Parathyroid adenoma (tissue), 2 donors: ENCODE data around the gene CRYGC.

Source experiments
- H2AFZ ChIP-seq: fragments of 300-600 bp; sonication (generic); one replicate; pipeline ENCODE4 v1.7.0; 2017; ENCODE audit warnings: antibody characterized with exemption, mild to moderate bottlenecking
- H3K27ac ChIP-seq: fragments of 300-600 bp; sonication (generic); one replicate; pipeline ENCODE4 v1.7.0; 2017
- H3K27me3 ChIP-seq: fragments of 300-600 bp; sonication (generic); one replicate; pipeline ENCODE4 v1.7.0; 2017; ENCODE audit warnings: low read length; ENCODE audit not compliant: control insufficient read depth, insufficient read depth
- H3K36me3 ChIP-seq: fragments of 300-600 bp; sonication (generic); one replicate; pipeline ENCODE4 v1.7.0; 2017; ENCODE audit warnings: low read length; ENCODE audit not compliant: control insufficient read depth, insufficient read depth
- H3K4me1 ChIP-seq: fragments of 300-600 bp; sonication (generic); one replicate; pipeline ENCODE4 v1.7.0; 2017; ENCODE audit warnings: control low read depth
- H3K4me2 ChIP-seq: fragments of 300-600 bp; sonication (generic); one replicate; pipeline ENCODE4 v1.7.0; 2017; ENCODE audit warnings: low read length
- H3K4me3 ChIP-seq: fragments of 300-600 bp; sonication (generic); one replicate; pipeline ENCODE4 v1.7.0; 2017; ENCODE audit warnings: low read depth, low read length
- H3K79me2 ChIP-seq: fragments of 300-600 bp; sonication (generic); one replicate; pipeline ENCODE4 v1.7.0; 2017; ENCODE audit warnings: control low read depth
- H3K9ac ChIP-seq: fragments of 300-600 bp; sonication (generic); one replicate; pipeline ENCODE4 v1.7.0; 2017; ENCODE audit warnings: mild to moderate bottlenecking
- H3K9me3 ChIP-seq: fragments of 300-600 bp; sonication (generic); one replicate; pipeline ENCODE4 v1.7.0; 2017; ENCODE audit warnings: low read length; ENCODE audit not compliant: control insufficient read depth
- CTCF ChIP-seq: fragments of 300-600 bp; sonication (generic); IDR thresholded peaks from one replicate; pipeline ENCODE4 v1.7.0; 2017; ENCODE audit warnings: antibody characterized with exemption, mild to moderate bottlenecking
- donor health status: primary hyperparathyroidism.

The CRYGC gene

GRCh38 chr2:208147008-208147407 is 17.4 kb upstream of the CRYGC start:
- Histone ChIP-seq H3K9me3 (no peaks in the 10 kb centered on the region), H3K4me1 (no peaks in the 10 kb centered on the region)
- no peak for TF ChIP-seq CTCF

GRCh38 chr2:208146006-208146405 is 16.4 kb upstream of the CRYGC start, which contains the start of gene CRYGB:
CRYGB (minus strand) TSS chr2:208146158; CDS start chr2:208146120, 38 bp downstream.
- Histone ChIP-seq H3K4me1 (no peaks in the 10 kb centered on the region), H3K4me3 (no peak within 1 kb of the TSS), H3K9ac (no peak within 1 kb of the TSS), H3K9me3 (no peaks in the 10 kb centered on the region), H3K79me2 (no peaks in the 10 kb centered on the region), H3K27ac (no peak within 1 kb of the TSS), H3K4me2 (no peak within 1 kb of the TSS), H3K27me3 (no peaks in the 10 kb centered on the region), H2AFZ (no peak within 1 kb of the TSS), H3K36me3 (no peaks in the 10 kb centered on the region)
- no peak for TF ChIP-seq CTCF

More at GRCh38 chr2:208147008-208147407, 17.4 kb upstream of the CRYGC start:
- Histone ChIP-seq H3K27ac (no peak overlapping the region), H3K9ac (no peak overlapping the region), H2AFZ (no peak overlapping the region), H3K27me3 (no peaks in the 10 kb centered on the region), H3K4me2 (no peak overlapping the region), H3K36me3 (no peaks in the 10 kb centered on the region), H3K79me2 (no peaks in the 10 kb centered on the region), H3K4me3 (no peak overlapping the region)

GRCh38 chr2:208142925-208143799 is 13.5 kb upstream of the CRYGC start:
- TF ChIP-seq CTCF = no peak
- H3K9ac ChIP-seq = no peak overlapping the region
- no peak overlapping the region for H3K27ac ChIP-seq
- H3K36me3 ChIP-seq = no peaks in the 10 kb centered on the region
- H3K9me3 ChIP-seq = no peaks in the 10 kb centered on the region
- H2AFZ ChIP-seq = peak overlapping the region; percentile 59
- H3K4me3 ChIP-seq = no peak overlapping the region
- no peaks in the 10 kb centered on the region for H3K27me3 ChIP-seq
- H3K79me2 ChIP-seq = no peaks in the 10 kb centered on the region
- H3K4me2 ChIP-seq = no peak overlapping the region
- no peaks in the 10 kb centered on the region for H3K4me1 ChIP-seq

GRCh38 chr2:208142240-208142924 is 12.8 kb upstream of the CRYGC start:
- H3K79me2 ChIP-seq = no peaks in the 10 kb centered on the region
- no peak overlapping the region for H3K9ac ChIP-seq
- no peak overlapping the region for H3K4me3 ChIP-seq
- peak overlapping the region; percentile 59 for H2AFZ ChIP-seq
- H3K27ac ChIP-seq = no peak overlapping the region
- TF ChIP-seq CTCF = no peak
- no peaks in the 10 kb centered on the region for H3K27me3 ChIP-seq
- no peaks in the 10 kb centered on the region for H3K9me3 ChIP-seq
- no peaks in the 10 kb centered on the region for H3K36me3 ChIP-seq
- no peaks in the 10 kb centered on the region for H3K4me1 ChIP-seq
- no peak overlapping the region for H3K4me2 ChIP-seq
